ENCODE results near the gene UST.

- TF ChIP-seq, protein P1, sequence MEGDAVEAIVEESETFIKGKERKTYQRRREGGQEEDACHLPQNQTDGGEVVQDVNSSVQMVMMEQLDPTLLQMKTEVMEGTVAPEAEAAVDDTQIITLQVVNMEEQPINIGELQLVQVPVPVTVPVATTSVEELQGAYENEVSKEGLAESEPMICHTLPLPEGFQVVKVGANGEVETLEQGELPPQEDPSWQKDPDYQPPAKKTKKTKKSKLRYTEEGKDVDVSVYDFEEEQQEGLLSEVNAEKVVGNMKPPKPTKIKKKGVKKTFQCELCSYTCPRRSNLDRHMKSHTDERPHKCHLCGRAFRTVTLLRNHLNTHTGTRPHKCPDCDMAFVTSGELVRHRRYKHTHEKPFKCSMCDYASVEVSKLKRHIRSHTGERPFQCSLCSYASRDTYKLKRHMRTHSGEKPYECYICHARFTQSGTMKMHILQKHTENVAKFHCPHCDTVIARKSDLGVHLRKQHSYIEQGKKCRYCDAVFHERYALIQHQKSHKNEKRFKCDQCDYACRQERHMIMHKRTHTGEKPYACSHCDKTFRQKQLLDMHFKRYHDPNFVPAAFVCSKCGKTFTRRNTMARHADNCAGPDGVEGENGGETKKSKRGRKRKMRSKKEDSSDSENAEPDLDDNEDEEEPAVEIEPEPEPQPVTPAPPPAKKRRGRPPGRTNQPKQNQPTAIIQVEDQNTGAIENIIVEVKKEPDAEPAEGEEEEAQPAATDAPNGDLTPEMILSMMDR (IDR thresholded peaks at IDR 0.05; ENCODE audit: low read depth, low read length, missing input control): no peak
- TF ChIP-seq EGR1 (IDR thresholded peaks at IDR 0.05; ENCODE audit: low read depth in 2 of 2) (no peak), JUND (IDR thresholded peaks at IDR 0.05) (no peak), TAF1 (conservative IDR thresholded peaks at IDR 0.05) (no peak), YY1 (IDR thresholded peaks at IDR 0.05) (no peak), RAD21 (IDR thresholded peaks at IDR 0.05) (no peak), SP1 (IDR thresholded peaks at IDR 0.05) (no peak)
- TF ChIP-seq, protein P2, sequence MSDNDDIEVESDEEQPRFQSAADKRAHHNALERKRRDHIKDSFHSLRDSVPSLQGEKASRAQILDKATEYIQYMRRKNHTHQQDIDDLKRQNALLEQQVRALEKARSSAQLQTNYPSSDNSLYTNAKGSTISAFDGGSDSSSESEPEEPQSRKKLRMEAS (IDR thresholded peaks at IDR 0.05): no peak
- TF ChIP-seq, protein P3, sequence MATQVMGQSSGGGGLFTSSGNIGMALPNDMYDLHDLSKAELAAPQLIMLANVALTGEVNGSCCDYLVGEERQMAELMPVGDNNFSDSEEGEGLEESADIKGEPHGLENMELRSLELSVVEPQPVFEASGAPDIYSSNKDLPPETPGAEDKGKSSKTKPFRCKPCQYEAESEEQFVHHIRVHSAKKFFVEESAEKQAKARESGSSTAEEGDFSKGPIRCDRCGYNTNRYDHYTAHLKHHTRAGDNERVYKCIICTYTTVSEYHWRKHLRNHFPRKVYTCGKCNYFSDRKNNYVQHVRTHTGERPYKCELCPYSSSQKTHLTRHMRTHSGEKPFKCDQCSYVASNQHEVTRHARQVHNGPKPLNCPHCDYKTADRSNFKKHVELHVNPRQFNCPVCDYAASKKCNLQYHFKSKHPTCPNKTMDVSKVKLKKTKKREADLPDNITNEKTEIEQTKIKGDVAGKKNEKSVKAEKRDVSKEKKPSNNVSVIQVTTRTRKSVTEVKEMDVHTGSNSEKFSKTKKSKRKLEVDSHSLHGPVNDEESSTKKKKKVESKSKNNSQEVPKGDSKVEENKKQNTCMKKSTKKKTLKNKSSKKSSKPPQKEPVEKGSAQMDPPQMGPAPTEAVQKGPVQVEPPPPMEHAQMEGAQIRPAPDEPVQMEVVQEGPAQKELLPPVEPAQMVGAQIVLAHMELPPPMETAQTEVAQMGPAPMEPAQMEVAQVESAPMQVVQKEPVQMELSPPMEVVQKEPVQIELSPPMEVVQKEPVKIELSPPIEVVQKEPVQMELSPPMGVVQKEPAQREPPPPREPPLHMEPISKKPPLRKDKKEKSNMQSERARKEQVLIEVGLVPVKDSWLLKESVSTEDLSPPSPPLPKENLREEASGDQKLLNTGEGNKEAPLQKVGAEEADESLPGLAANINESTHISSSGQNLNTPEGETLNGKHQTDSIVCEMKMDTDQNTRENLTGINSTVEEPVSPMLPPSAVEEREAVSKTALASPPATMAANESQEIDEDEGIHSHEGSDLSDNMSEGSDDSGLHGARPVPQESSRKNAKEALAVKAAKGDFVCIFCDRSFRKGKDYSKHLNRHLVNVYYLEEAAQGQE (IDR thresholded peaks at IDR 0.05): no peak
- TF ChIP-seq, protein P4, sequence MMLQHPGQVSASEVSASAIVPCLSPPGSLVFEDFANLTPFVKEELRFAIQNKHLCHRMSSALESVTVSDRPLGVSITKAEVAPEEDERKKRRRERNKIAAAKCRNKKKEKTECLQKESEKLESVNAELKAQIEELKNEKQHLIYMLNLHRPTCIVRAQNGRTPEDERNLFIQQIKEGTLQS (IDR thresholded peaks at IDR 0.05): no peak
Measured at GRCh38 chr6:148771212-148771601, 24.4 kb downstream of the UST start.
